Caco-2 (cell line): ENCODE results near the gene EMC1. TPM values are rescaled to one million over a fixed set of nuclear protein-coding genes. Genes with fewer than 3 reads are reported as not detected.
A peak's percentile ranks its signal among the peaks of the same experiment; 100 is the strongest.
"Not testable (repeated sequence)": the region's sequence is repeated elsewhere in the genome, so short reads cannot be mapped to it uniquely, and the experiment has no call there.

Source experiments
- BruUV-seq: library from RNA; stranded (reverse); fragments of 400-500 nt; replicated peaks from 2 replicates; lab custom pipeline; 2021; lab: Mats Ljungman, UMichigan
- CTCF ChIA-PET: fragments of 300-600 bp; sonication (Branson Sonifier 250); formaldehyde crosslinking; loops from one replicate; lab custom pipeline; 2022; ENCODE audit warnings: antibody characterized with exemption; lab: Charles Lee
- POLR2A ChIA-PET: fragments of 300-600 bp; sonication (Branson Sonifier 250); formaldehyde crosslinking; loops from one replicate; lab custom pipeline; 2022; ENCODE audit warnings: antibody characterized with exemption; lab: Charles Lee
- DNase-seq, 2 experiments: peaks; one replicate each; pipeline versions ENCODE4 v3.0.0 to v3.0.0-alpha.2; 2020 to 2022
- H3K27me3 ChIP-seq: replicated peaks from 2 replicates; pipeline ENCODE4 v1.6.0; 2011; ENCODE audit warnings: low read length; ENCODE audit not compliant: control insufficient read depth, insufficient read depth
- H3K36me3 ChIP-seq: 2 replicates; pipeline ENCODE4 v1.5.1; 2011; ENCODE audit warnings: low read length; ENCODE audit not compliant: control insufficient read depth, insufficient read depth
- H3K4me1 ChIP-seq: fragments of 250-450 bp; sonication (Bioruptor Pico); 2 replicates; pipeline ENCODE4 v1.5.1; 2020; ENCODE audit warnings: mild to moderate bottlenecking
- H3K4me3 ChIP-seq: 2 replicates; pipeline ENCODE4 v1.5.1; 2011; ENCODE audit warnings: low read depth, mild to moderate bottlenecking, control low read depth, low read length
- H3K9me3 ChIP-seq: fragments of 250-450 bp; sonication (Bioruptor Pico); 2 replicates; pipeline ENCODE4 v1.5.1; 2020; ENCODE audit warnings: mild to moderate bottlenecking, moderate library complexity
- H3K27ac Mint-ChIP-seq: one replicate; pipeline ENCODE4 v1.8.0; 2022; ENCODE audit warnings: mixed read lengths; ENCODE audit not compliant: unreplicated experiment
- H3K27me3 Mint-ChIP-seq: one replicate; pipeline ENCODE4 v1.8.0; 2022; ENCODE audit warnings: mixed read lengths; ENCODE audit not compliant: insufficient read depth, unreplicated experiment
- H3K36me3 Mint-ChIP-seq: one replicate; pipeline ENCODE4 v1.8.0; 2022; ENCODE audit warnings: mild to moderate bottlenecking, mixed read lengths; ENCODE audit not compliant: insufficient read depth, unreplicated experiment
- H3K4me1 Mint-ChIP-seq: one replicate; pipeline ENCODE4 v1.8.0; 2022; ENCODE audit warnings: low read depth, mixed read lengths; ENCODE audit not compliant: unreplicated experiment
- H3K4me3 Mint-ChIP-seq: one replicate; pipeline ENCODE4 v1.8.0; 2022; ENCODE audit warnings: mild to moderate bottlenecking, moderate library complexity, mixed read lengths; ENCODE audit not compliant: unreplicated experiment
- H3K9me3 Mint-ChIP-seq: one replicate; pipeline ENCODE4 v1.8.0; 2022; ENCODE audit warnings: mixed read lengths; ENCODE audit not compliant: unreplicated experiment
- intact Hi-C: fragments of 100-400 bp; cut with micrococcal nuclease; formaldehyde crosslinking; loops from one replicate; pipeline ENCODE4 v1.10.0; 2022; ENCODE audit not compliant: unreplicated experiment
- total RNA-seq: library from RNA; stranded (reverse); gene quantifications from 2 replicates; pipeline ENCODE4 v1.2.3, GENCODE V29; 2022
- TF ChIP-seq, protein P1 (sequence below), 2 experiments: fragments of 200-600 bp in 1 of 2; IDR thresholded peaks; 1 replicate in 1 of 2; 2 replicates in 1 of 2; pipeline versions ENCODE4 v1.5.1 to v1.8.0; 2011 to 2022; ENCODE audit warnings: antibody characterized with exemption in 1 of 2, control low read depth in 1 of 2, inconsistent platforms in 1 of 2, low read depth in 1 of 2, low read length in 1 of 2, mild to moderate bottlenecking in 1 of 2, moderate library complexity in 1 of 2; ENCODE audit not compliant: insufficient read depth in 1 of 2, severe bottlenecking in 1 of 2, unreplicated experiment in 1 of 2

EMC1 gene
- total RNA-seq, 1 experiment from 2014 or later: 51.5 TPM

GRCh38 chr1:19187852-19188251, 63.5 kb downstream of the EMC1 start:
- peaks cover 21% of the 10 kb centered on the region for H3K4me1 Mint-ChIP-seq
- H3K4me1 ChIP-seq: peaks cover 11% of the 10 kb centered on the region
- CTCF ChIA-PET: no interaction called here
- no TSS peak for BruUV-seq
- H3K4me3 ChIP-seq: no peak overlapping the region
- H3K9me3 ChIP-seq: no peaks in the 10 kb centered on the region
- peaks cover 2% of the 10 kb centered on the region; the same call in 1 of the 2 replicates for H3K36me3 ChIP-seq
- no peaks in the 10 kb centered on the region for H3K27me3 Mint-ChIP-seq
- POLR2A ChIA-PET: no interaction called here
- intact Hi-C loops: no loop called here
- H3K27me3 ChIP-seq: no peaks in the 10 kb centered on the region
- DNase-seq: no peak
- TF ChIP-seq, protein P1, sequence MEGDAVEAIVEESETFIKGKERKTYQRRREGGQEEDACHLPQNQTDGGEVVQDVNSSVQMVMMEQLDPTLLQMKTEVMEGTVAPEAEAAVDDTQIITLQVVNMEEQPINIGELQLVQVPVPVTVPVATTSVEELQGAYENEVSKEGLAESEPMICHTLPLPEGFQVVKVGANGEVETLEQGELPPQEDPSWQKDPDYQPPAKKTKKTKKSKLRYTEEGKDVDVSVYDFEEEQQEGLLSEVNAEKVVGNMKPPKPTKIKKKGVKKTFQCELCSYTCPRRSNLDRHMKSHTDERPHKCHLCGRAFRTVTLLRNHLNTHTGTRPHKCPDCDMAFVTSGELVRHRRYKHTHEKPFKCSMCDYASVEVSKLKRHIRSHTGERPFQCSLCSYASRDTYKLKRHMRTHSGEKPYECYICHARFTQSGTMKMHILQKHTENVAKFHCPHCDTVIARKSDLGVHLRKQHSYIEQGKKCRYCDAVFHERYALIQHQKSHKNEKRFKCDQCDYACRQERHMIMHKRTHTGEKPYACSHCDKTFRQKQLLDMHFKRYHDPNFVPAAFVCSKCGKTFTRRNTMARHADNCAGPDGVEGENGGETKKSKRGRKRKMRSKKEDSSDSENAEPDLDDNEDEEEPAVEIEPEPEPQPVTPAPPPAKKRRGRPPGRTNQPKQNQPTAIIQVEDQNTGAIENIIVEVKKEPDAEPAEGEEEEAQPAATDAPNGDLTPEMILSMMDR (IDR thresholded peaks at IDR 0.05; ENCODE audit: insufficient read depth in 1 of 2, low read depth in 1 of 2, low read length in 1 of 2, severe bottlenecking in 1 of 2, unreplicated experiment in 1 of 2): no peak
- peak overlapping the region; percentile 35 for H3K27ac Mint-ChIP-seq
- H3K9me3 Mint-ChIP-seq: no peaks in the 10 kb centered on the region
- peaks cover 98% of the 10 kb centered on the region for H3K36me3 Mint-ChIP-seq
- H3K4me3 Mint-ChIP-seq: no peak overlapping the region

GRCh38 chr1:19186001-19186400, 65.3 kb downstream of the EMC1 start:
- peaks cover 2% of the 10 kb centered on the region for H3K36me3 ChIP-seq
- intact Hi-C loops: no loop called here
- H3K36me3 Mint-ChIP-seq: peaks cover 98% of the 10 kb centered on the region
- no TSS peak for BruUV-seq
- TF ChIP-seq, protein P1 (IDR thresholded peaks at IDR 0.05; ENCODE audit: insufficient read depth in 1 of 2, low read depth in 1 of 2, low read length in 1 of 2, severe bottlenecking in 1 of 2, unreplicated experiment in 1 of 2): no peak
- no peak for DNase-seq
- no peak overlapping the region for H3K4me3 Mint-ChIP-seq
- no peak overlapping the region for H3K27ac Mint-ChIP-seq
- H3K9me3 Mint-ChIP-seq: no peaks in the 10 kb centered on the region
- ChIA-PET CTCF (no interaction called here), POLR2A (no interaction called here)
- H3K27me3 Mint-ChIP-seq: no peaks in the 10 kb centered on the region
- no peaks in the 10 kb centered on the region for H3K27me3 ChIP-seq
- H3K4me3 ChIP-seq: no peak overlapping the region
- H3K4me1 ChIP-seq: peaks cover under 1% of the 10 kb centered on the region; the same call in 1 of the 2 replicates
- no peaks in the 10 kb centered on the region for H3K9me3 ChIP-seq
- H3K4me1 Mint-ChIP-seq: peaks cover 17% of the 10 kb centered on the region

GRCh38 chr1:19182223-19182622, 69.1 kb downstream of the EMC1 start:
- POLR2A ChIA-PET: no interaction called here

GRCh38 chr1:19180265-19180657, 71.1 kb downstream of the EMC1 start:
- BruUV-seq, H3K27me3 ChIP-seq, H3K9me3 Mint-ChIP-seq, H3K4me3 ChIP-seq, H3K9me3 ChIP-seq, H3K27me3 Mint-ChIP-seq, intact Hi-C loops, DNase-seq, H3K36me3 ChIP-seq, H3K4me3 Mint-ChIP-seq: not testable (repeated sequence)
- Mint-ChIP-seq H3K27ac (peak overlapping the region; percentile 42), H3K4me1 (peaks cover 18% of the 10 kb centered on the region), H3K36me3 (peaks cover 96% of the 10 kb centered on the region)
- POLR2A ChIA-PET: interaction anchor here (1.8 kb wide), 1 partner anchor 16 kb away, joined by 5 read pairs; no protein-coding TSS in a partner anchor
- peaks cover 11% of the 10 kb centered on the region; the same call in 1 of the 2 replicates for H3K4me1 ChIP-seq
- CTCF ChIA-PET: interaction anchor here (0.6 to 1.0 kb wide), 5 partner anchors 15 to 61 kb away, joined by 3 to 16 read pairs (median 4); partner anchors contain the start of gene UBR4

More at GRCh38 chr1:19182223-19182622, 69.1 kb downstream of the EMC1 start:
- H3K4me3 Mint-ChIP-seq: no peak overlapping the region
- no peaks in the 10 kb centered on the region for H3K9me3 Mint-ChIP-seq
- CTCF ChIA-PET: no interaction called here
- BruUV-seq: no TSS peak
- DNase-seq: no peak
- no peaks in the 10 kb centered on the region for H3K27me3 Mint-ChIP-seq
- peaks cover 18% of the 10 kb centered on the region for H3K4me1 Mint-ChIP-seq
- peak overlapping the region; percentile 42 for H3K27ac Mint-ChIP-seq
- H3K36me3 ChIP-seq: peaks cover 2% of the 10 kb centered on the region
- TF ChIP-seq, protein P1 (IDR thresholded peaks at IDR 0.05; ENCODE audit: insufficient read depth in 1 of 2, low read depth in 1 of 2, low read length in 1 of 2, severe bottlenecking in 1 of 2, unreplicated experiment in 1 of 2): no peak
- peaks cover 11% of the 10 kb centered on the region; the same call in 1 of the 2 replicates for H3K4me1 ChIP-seq
- intact Hi-C loops: no loop called here
- peaks cover 96% of the 10 kb centered on the region for H3K36me3 Mint-ChIP-seq
- no peaks in the 10 kb centered on the region for H3K9me3 ChIP-seq
- H3K27me3 ChIP-seq: no peaks in the 10 kb centered on the region
- H3K4me3 ChIP-seq: no peak overlapping the region
